Measurements from ENCODE around the gene MACROD2. TPM values are rescaled to one million over a fixed set of nuclear protein-coding genes. Genes with fewer than 3 reads are reported as not detected.

MACROD2 gene
- total and polyA plus RNA-seq, 2 of the 4 experiments (the other 2 are of a cell fraction) = not detected

DNA sequence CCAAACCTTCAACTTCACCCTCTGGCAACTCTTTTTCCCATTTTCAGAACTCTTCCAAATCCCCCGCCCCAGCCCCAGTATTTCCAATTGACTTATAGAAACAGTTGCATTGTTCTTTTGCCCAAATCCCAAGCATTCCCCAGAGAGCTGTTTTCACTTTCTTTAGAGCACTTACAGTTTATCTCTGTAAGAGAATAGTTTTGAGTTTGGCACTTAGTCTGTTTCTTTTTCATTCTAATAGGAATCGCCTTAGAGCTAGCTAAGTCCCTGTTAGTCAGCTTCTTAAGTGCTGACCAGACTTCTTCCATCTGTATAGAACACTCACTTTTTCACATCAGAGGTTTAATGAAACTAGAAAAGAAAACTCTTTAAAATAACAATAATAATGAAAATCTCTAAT lies 716.3 kb downstream of the MACROD2 start:
- Histone ChIP-seq H3K4me3 (ENCODE audit: insufficient read depth, low read depth, low read length) (no peak overlapping the region), H3K4me1 (ENCODE audit: control insufficient read depth, insufficient read depth, low read length) (no peaks in the 10 kb centered on the region), H3K27ac (ENCODE audit: insufficient read depth, low read length) (no peak overlapping the region), H2AK5ac (ENCODE audit: low read depth, low read length) (no peak overlapping the region), H4K20me1 (ENCODE audit: insufficient read depth, low read length) (no peaks in the 10 kb centered on the region), H4K8ac (ENCODE audit: low read depth in 2 of 2, low read length in 2 of 2) (no peak overlapping the region), H3K9me3 (ENCODE audit: control insufficient read depth, insufficient read depth, low read length) (no peaks in the 10 kb centered on the region), H4K5ac (ENCODE audit: low read depth, low read length) (no peak overlapping the region), H3K18ac (ENCODE audit: low read depth, low read length) (no peak overlapping the region), H3K4ac (ENCODE audit: low read depth, low read length) (no peak overlapping the region), H2BK15ac (ENCODE audit: low read depth, low read length) (no peak overlapping the region), H3K4me2 (ENCODE audit: low read depth, low read length) (no peak overlapping the region), H3K14ac (replicated peaks; ENCODE audit: low read depth, low read length) (no peak overlapping the region), H2AFZ (replicated peaks; ENCODE audit: low read length, poor library complexity) (no peak overlapping the region), H3K79me1 (ENCODE audit: low read depth in 1 of 2, low read length in 2 of 2) (no peaks in the 10 kb centered on the region), H3K56ac (ENCODE audit: extremely low read depth, insufficient read depth, low read length) (no peak overlapping the region), H2BK20ac (ENCODE audit: low read depth, low read length) (no peak overlapping the region), H3K36me3 (ENCODE audit: control insufficient read depth, insufficient read depth, low read length) (no peaks in the 10 kb centered on the region), H3K27me3 (ENCODE audit: control insufficient read depth, insufficient read depth, low read length) (no peaks in the 10 kb centered on the region), H2BK5ac (ENCODE audit: low read depth, low read length, poor library complexity, severe bottlenecking) (no peak overlapping the region), H4K91ac (ENCODE audit: insufficient read depth, low read depth, low read length) (no peak overlapping the region), H3K23ac (ENCODE audit: low read depth, low read length) (no peak overlapping the region), H2BK120ac (ENCODE audit: low read depth, low read length) (no peak overlapping the region), H3K9me1 (ENCODE audit: insufficient read depth, low read length) (no peaks in the 10 kb centered on the region), H2AK9ac (replicated peaks; ENCODE audit: low read depth, low read length, poor library complexity) (no peak overlapping the region), H3K9ac (ENCODE audit: low read depth, low read length) (no peak overlapping the region)
- ChIA-PET POLR2A (ENCODE audit: unreplicated experiment) (no interaction called here), CTCF (no interaction called here)
- TF ChIP-seq BHLHE40 (IDR thresholded peaks at IDR 0.05; ENCODE audit: low read depth, low read length) = no peak
- TF ChIP-seq MXI1 (IDR thresholded peaks at IDR 0.05; ENCODE audit: borderline replicate concordance, low read depth, low read length) = no peak
- no peak for TF ChIP-seq CEBPB (IDR thresholded peaks at IDR 0.05; ENCODE audit: low read depth, low read length)
- TF ChIP-seq NFE2L2 (IDR thresholded peaks at IDR 0.05; ENCODE audit: low read depth, low read length) = no peak
- TF ChIP-seq SMC3 (IDR thresholded peaks at IDR 0.05; ENCODE audit: low read depth, low read length) = no peak
- no peak for TF ChIP-seq CTCF (conservative IDR thresholded peaks at IDR 0.05; ENCODE audit: low read depth, low read length)
- no peak for DNase-seq
- no TSS peak for BruUV-seq (replicated peaks)
- ATAC-seq (ENCODE audit: low read depth) = peak; percentile 43; the same call in 1 of the 2 replicates
- intact Hi-C loops (cut with micrococcal nuclease) (loop anchor here (1.0 kb wide), 1 partner anchor 374 kb away; the partner anchor contains the start of gene FLRT3), dilution Hi-C loops (cut with HindIII; ENCODE audit: low sequenced_read_pairs, unreplicated experiment) (no loop called here), in situ Hi-C loops (cut with MboI; ENCODE audit: low sequenced_read_pairs) (no loop called here)
- WGBS, 2 experiments (ENCODE audit: extremely low coverage in 2 of 2, insufficient read length in 1 of 2) = no CpG with 5 or more reads among the region's 2 CpGs

Measured in IMR-90 (cell line).